ENCODE results near the gene NEBL. TPM values are rescaled to one million over a fixed set of nuclear protein-coding genes. Genes with fewer than 3 reads are reported as not detected.

NEBL gene
- total RNA-seq, 4 donors from 2014 or later, result 52.0 to 100 (median 62.3) TPM

DNA sequence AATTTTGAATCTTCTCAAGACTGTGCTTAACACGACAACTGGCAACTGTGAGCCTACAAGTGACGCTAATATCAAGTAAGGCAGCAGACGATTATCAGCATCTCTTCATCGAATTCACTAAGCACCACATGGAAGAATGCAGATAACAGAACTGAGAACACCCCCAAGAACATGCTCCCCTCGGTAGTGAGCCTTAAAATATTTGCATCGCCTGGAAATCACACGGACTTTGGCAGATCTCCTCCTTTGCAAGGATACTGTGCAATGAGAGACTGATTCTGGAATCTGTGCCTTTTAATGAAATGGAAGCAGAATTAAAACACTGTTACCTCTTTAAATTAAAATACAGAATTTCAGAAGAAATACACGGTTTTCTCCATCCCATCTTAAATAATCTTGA, 38.2 kb upstream of the NEBL start:
- DNase-seq (ENCODE audit: low spot score in 2 of 2), result no peak
- intact Hi-C loops (cut with DNase I; ENCODE audit: low total_unique reads), result no loop called here
- whole genome bisulfite sequencing, 2 donors, result 93% methylated on average over 8 of the region's 8 CpGs

DNA sequence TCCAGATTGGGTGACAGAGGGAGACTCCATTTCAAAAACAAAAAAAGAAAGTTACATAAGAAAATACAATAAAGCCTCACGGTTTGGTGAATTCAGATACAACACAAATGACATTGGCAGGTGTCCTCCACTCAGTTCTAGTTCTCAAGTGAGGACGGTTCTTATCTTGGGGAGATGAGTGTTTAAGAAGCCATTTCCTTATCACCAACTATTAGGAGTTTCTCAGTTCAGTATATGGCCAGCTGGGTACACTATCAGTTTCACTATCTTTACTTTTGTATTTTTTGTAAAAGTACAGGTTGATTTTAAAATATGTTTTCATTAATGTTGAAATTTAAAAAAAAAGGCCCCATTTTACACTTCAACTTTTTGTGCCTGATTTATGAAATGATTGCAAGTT, 36.6 kb upstream of the NEBL start:
- no peak for TF ChIP-seq POLR2A (IDR thresholded peaks at IDR 0.05)
- TF ChIP-seq, protein P1, sequence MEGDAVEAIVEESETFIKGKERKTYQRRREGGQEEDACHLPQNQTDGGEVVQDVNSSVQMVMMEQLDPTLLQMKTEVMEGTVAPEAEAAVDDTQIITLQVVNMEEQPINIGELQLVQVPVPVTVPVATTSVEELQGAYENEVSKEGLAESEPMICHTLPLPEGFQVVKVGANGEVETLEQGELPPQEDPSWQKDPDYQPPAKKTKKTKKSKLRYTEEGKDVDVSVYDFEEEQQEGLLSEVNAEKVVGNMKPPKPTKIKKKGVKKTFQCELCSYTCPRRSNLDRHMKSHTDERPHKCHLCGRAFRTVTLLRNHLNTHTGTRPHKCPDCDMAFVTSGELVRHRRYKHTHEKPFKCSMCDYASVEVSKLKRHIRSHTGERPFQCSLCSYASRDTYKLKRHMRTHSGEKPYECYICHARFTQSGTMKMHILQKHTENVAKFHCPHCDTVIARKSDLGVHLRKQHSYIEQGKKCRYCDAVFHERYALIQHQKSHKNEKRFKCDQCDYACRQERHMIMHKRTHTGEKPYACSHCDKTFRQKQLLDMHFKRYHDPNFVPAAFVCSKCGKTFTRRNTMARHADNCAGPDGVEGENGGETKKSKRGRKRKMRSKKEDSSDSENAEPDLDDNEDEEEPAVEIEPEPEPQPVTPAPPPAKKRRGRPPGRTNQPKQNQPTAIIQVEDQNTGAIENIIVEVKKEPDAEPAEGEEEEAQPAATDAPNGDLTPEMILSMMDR (IDR thresholded peaks at IDR 0.05), result no peak
- no peak for DNase-seq (ENCODE audit: low spot score in 2 of 2)
- H3K4me3 ChIP-seq (ENCODE audit: low read depth, poor library complexity, severe bottlenecking), result no peak overlapping the region
- WGBS, 2 donors, result 94 to 95% methylated on average over 2 of the region's 2 CpGs
- intact Hi-C loops (cut with DNase I; ENCODE audit: low total_unique reads), result no loop called here

More for the DNA sequence above, 38.2 kb upstream of the NEBL start:
- H3K4me3 ChIP-seq (ENCODE audit: low read depth, poor library complexity, severe bottlenecking), result no peak overlapping the region
- no peak for TF ChIP-seq POLR2A (IDR thresholded peaks at IDR 0.05)
- TF ChIP-seq, protein P1 (IDR thresholded peaks at IDR 0.05), result no peak

DNA sequence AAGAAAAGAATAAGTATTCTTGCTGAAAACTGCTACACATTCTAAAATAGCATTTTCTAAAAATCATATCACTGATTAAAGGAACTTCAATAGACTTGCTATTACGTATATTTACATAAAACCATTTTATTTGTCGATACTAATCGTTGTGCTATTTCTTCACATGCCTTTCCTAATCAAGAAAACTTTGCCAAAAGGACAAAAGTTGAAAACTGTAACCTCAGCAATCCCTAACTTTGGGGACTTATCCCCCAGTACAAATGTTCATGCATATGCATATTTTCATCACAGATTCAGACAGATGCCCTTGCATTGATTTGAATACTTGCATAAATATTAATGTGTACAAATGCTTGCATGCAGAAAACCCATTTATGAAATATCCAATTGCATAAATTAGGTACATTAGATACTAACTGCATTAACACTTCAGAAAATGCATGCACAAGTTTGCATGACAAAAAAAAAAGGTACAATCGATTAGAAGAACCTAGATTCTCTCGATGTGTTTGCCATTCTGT, 35.6 kb upstream of the NEBL start:
- DNase-seq (ENCODE audit: low spot score in 2 of 2), result no peak
- WGBS, 2 donors, result 93 to 94% methylated on average over 5 of the region's 5 CpGs
- no peak overlapping the region for H3K4me3 ChIP-seq (ENCODE audit: low read depth, poor library complexity, severe bottlenecking)
- TF ChIP-seq POLR2A (IDR thresholded peaks at IDR 0.05), result no peak
- TF ChIP-seq, protein P1 (IDR thresholded peaks at IDR 0.05), result no peak
- intact Hi-C loops (cut with DNase I; ENCODE audit: low total_unique reads), result no loop called here

DNA sequence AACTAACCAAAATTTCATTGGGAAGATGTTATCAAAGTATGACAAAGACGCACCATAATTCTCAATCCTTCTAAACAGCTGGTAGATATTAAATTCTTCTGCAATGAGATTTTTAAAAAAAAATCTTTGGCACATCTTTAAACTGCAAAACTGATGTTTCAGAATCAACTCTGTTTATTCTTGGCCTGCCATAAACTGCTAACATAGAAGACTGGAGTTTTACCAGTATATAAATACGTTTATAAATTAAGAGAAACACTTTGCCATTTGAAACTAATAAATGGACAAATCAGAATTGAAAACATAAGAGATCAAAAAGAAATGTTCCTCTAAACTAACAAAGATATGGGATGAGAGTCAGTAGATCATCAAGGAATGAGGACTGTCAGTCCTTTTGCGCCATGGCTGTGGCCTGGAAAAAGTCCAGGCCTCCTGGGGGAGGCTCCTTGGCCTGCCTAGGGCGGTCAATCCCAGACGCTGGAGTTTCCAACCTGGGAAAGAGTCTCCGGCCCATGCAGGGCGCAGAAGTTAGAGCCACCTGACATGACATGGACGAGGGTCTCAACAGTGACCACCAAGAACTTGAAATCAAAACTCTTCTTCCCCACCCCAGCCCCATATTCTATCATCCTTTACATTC, 34.2 kb upstream of the NEBL start:
- intact Hi-C loops (cut with DNase I; ENCODE audit: low total_unique reads), result no loop called here
- WGBS, 2 donors, result 66 to 76% methylated on average over 8 of the region's 8 CpGs
- DNase-seq (ENCODE audit: low spot score in 2 of 2), result no peak
- no peak overlapping the region for H3K4me3 ChIP-seq (ENCODE audit: low read depth, poor library complexity, severe bottlenecking)
- no peak for TF ChIP-seq POLR2A (IDR thresholded peaks at IDR 0.05)
- TF ChIP-seq, protein P1 (IDR thresholded peaks at IDR 0.05), result no peak

DNA sequence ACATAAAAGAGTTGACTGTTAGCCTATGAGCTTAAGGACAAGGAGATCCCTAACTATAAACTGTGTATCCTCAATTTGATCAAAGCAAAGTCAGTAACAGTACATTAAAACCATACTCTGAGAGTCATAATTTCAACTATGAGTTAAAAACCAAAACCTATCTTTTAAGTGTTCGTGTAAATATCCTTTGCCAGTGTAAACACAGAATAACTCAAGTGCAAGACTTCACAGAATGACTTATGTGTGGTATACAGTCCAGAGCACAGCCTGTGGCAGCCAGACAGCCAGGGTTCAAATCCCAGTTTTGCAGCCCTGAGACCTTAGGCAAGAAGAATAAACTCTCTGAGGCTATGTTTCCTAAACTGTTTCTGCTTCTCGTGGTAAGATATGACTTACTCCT, 30.3 kb upstream of the NEBL start:
- TF ChIP-seq POLR2A (IDR thresholded peaks at IDR 0.05), result no peak
- TF ChIP-seq, protein P1 (IDR thresholded peaks at IDR 0.05), result no peak
- no peak overlapping the region for H3K4me3 ChIP-seq (ENCODE audit: low read depth, poor library complexity, severe bottlenecking)
- intact Hi-C loops (cut with DNase I; ENCODE audit: low total_unique reads), result no loop called here
- 82 to 97% methylated on average over 2 of the region's 2 CpGs for WGBS, 2 donors
- DNase-seq (ENCODE audit: low spot score in 2 of 2), result no peak

DNA sequence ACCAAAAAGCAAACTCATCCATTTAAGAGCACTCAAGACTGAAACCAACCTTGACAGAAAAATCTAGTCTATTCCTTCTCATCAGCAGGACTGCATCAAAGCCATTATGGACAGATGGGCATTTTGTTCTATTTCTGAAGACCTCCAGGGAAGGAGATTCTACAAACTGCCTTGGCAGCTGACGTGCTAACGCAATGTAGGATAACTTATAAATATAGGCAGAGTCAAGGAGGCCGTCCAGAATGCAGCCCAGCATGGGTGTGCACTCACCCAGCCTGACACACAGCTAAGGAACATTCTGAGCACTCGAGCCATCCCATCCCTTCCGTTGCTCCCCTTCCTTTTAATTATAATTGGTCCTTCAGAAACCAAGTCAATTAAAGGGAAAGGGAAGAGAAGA, 25.3 kb upstream of the NEBL start:
- intact Hi-C loops (cut with DNase I; ENCODE audit: low total_unique reads), result no loop called here
- DNase-seq (ENCODE audit: low spot score in 2 of 2), result no peak
- H3K4me3 ChIP-seq (ENCODE audit: low read depth, poor library complexity, severe bottlenecking), result no peak overlapping the region
- WGBS, 2 donors, result 79 to 83% methylated on average over 5 of the region's 5 CpGs
- TF ChIP-seq POLR2A (IDR thresholded peaks at IDR 0.05), result no peak
- TF ChIP-seq, protein P1 (IDR thresholded peaks at IDR 0.05), result no peak
